T-helper 17 cell (primary cell): ENCODE results near the gene UNC13C. TPM values are rescaled to one million over a fixed set of nuclear protein-coding genes. Genes with fewer than 3 reads are reported as not detected.
A peak's percentile ranks its signal among the peaks of the same experiment; 100 is the strongest.

Experiments
- ATAC-seq: fragments of 150-1000 bp; cut with Tn5 transposase; 2 replicates; pipeline ENCODE4 v1.10.0; 2021; ENCODE audit warnings: mild to moderate bottlenecking, moderate library complexity
- DNase-seq, 3 donors: peaks; one replicate each; pipeline versions ENCODE4 v3.0.0 to v3.0.0-alpha.2; 2020 to 2021
- H3K9me3 ChIP-seq: one replicate; pipeline ENCODE4 v1.7.0; 2013; ENCODE audit warnings: low read length, mild to moderate bottlenecking; ENCODE audit not compliant: control insufficient read depth, poor library complexity, severe bottlenecking
- H3K27ac Mint-ChIP-seq: one replicate; pipeline ENCODE4 v1.8.0; 2022; ENCODE audit warnings: mild to moderate bottlenecking, moderate library complexity, mixed read lengths
- H3K27me3 Mint-ChIP-seq: one replicate; pipeline ENCODE4 v1.8.0; 2022; ENCODE audit warnings: mixed read lengths
- H3K36me3 Mint-ChIP-seq: one replicate; pipeline ENCODE4 v1.8.0; 2022; ENCODE audit warnings: low read depth, mixed read lengths
- H3K4me1 Mint-ChIP-seq: one replicate; pipeline ENCODE4 v1.8.0; 2022; ENCODE audit warnings: mild to moderate bottlenecking, mixed read lengths
- H3K4me3 Mint-ChIP-seq: one replicate; pipeline ENCODE4 v1.8.0; 2022; ENCODE audit warnings: mild to moderate bottlenecking, moderate library complexity, mixed read lengths
- total RNA-seq, 4 donors: library from RNA in 2 of 4; stranded (reverse) in 2 of 4; gene quantifications; one replicate each; pipeline ENCODE4 v1.2.3 and lab custom pipeline; 2022 to 2026

UNC13C gene
- total RNA-seq, 2 donors from 2014 or later = not detected

- H3K27me3 Mint-ChIP-seq = no peaks in the 10 kb centered on the region
- ATAC-seq = no peak
- H3K27ac Mint-ChIP-seq = no peak overlapping the region
- peaks cover 2% of the 10 kb centered on the region for H3K4me1 Mint-ChIP-seq
- no peaks in the 10 kb centered on the region for H3K36me3 Mint-ChIP-seq
- no peaks in the 10 kb centered on the region for H3K9me3 ChIP-seq
- DNase-seq = no peak
- no peak overlapping the region for H3K4me3 Mint-ChIP-seq
These were observed 528.8 kb downstream of the UNC13C start for GRCh38 chr15:54506977-54507524.

GRCh38 chr15:54514601-54515000, 536.4 kb downstream of the UNC13C start:
- Mint-ChIP-seq H3K4me3 (no peak overlapping the region), H3K36me3 (no peaks in the 10 kb centered on the region), H3K27ac (no peak overlapping the region), H3K27me3 (no peaks in the 10 kb centered on the region), H3K4me1 (peaks cover 13% of the 10 kb centered on the region)
- DNase-seq (no peak), ATAC-seq (no peak)
- H3K9me3 ChIP-seq = no peaks in the 10 kb centered on the region

- ATAC-seq = no peak
- H3K27ac Mint-ChIP-seq = no peak overlapping the region
- no peaks in the 10 kb centered on the region for H3K27me3 Mint-ChIP-seq
- no peaks in the 10 kb centered on the region for H3K36me3 Mint-ChIP-seq
- no peaks in the 10 kb centered on the region for H3K9me3 ChIP-seq
- no peak for DNase-seq
- H3K4me1 Mint-ChIP-seq = peaks cover 24% of the 10 kb centered on the region
- H3K4me3 Mint-ChIP-seq = no peak overlapping the region
These were observed 537.7 kb downstream of the UNC13C start for GRCh38 chr15:54515664-54516582.

- no peaks in the 10 kb centered on the region for H3K9me3 ChIP-seq
- Mint-ChIP-seq H3K27me3 (no peaks in the 10 kb centered on the region), H3K4me1 (peaks cover 32% of the 10 kb centered on the region), H3K36me3 (no peaks in the 10 kb centered on the region), H3K4me3 (no peak overlapping the region), H3K27ac (no peak overlapping the region)
- no peak for ATAC-seq
- DNase-seq = no peak
These were observed 539.1 kb downstream of the UNC13C start for GRCh38 chr15:54517366-54517765.

DNA sequence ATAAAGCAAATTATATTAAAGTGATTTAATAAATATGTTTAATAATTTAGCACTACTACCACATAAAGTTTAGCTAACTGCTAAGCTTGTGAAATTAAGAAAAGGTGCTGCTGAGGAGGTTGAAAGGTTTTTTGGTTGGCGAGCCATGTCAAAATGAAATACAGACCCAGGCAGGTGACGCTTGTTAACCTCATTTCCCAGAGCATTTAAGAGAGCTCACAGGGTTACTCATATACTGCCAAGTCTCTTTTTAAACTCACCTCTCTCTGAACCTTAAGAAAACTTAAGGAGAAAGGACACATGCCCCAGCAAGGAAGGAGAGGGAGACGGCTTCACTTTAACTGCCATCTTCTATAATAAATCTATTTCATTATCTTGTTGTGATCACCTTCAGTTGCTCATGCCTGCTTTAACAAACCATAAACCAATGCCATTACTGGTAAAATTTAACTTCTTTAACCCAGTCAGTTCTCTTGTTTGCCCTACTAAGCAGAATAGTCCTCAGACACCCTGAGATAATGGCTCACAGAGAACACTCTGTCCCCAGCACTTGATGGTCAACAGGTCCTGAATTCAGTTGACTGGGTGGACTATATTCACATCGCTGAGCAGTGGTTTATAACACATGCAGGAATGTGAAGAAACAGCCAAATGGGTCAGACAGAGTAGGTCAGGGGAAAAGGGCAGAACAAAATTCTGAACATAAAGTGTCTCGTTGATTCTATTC, 540.1 kb downstream of the UNC13C start:
- no peak for DNase-seq
- peak overlapping the region; percentile 88 for H3K27ac Mint-ChIP-seq
- no peaks in the 10 kb centered on the region for H3K36me3 Mint-ChIP-seq
- ATAC-seq = no peak
- H3K27me3 Mint-ChIP-seq = no peaks in the 10 kb centered on the region
- no peak overlapping the region for H3K4me3 Mint-ChIP-seq
- peaks cover 32% of the 10 kb centered on the region for H3K4me1 Mint-ChIP-seq
- H3K9me3 ChIP-seq = no peaks in the 10 kb centered on the region

GRCh38 chr15:54519577-54519976, 541.3 kb downstream of the UNC13C start:
- Mint-ChIP-seq H3K4me1 (peaks cover 32% of the 10 kb centered on the region), H3K4me3 (peak overlapping the region; percentile 47), H3K27ac (peak overlapping the region; percentile 88), H3K36me3 (no peaks in the 10 kb centered on the region), H3K27me3 (no peaks in the 10 kb centered on the region)
- DNase-seq = no peak
- no peaks in the 10 kb centered on the region for H3K9me3 ChIP-seq
- ATAC-seq = peak; percentile 90

DNA sequence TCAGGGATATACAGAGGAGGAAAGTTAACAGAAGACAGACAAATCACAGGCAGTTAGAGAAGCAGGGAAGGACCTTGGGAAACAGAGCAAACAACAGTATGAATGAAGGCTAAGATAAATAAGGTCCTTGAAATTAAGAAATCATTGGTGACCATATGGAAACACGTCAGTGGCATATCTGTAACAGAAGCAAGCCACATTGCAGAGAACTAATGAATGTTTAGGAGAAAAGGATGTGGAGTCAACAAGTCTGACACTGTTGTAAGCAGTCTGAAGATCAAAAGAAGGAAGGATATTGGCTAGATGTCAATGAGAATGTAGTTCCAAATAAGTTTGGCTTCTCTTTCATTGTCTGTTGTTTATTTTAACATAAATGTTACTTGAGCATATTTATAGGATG, 542.4 kb downstream of the UNC13C start:
- peak overlapping the region; percentile 88 for H3K27ac Mint-ChIP-seq

DNA sequence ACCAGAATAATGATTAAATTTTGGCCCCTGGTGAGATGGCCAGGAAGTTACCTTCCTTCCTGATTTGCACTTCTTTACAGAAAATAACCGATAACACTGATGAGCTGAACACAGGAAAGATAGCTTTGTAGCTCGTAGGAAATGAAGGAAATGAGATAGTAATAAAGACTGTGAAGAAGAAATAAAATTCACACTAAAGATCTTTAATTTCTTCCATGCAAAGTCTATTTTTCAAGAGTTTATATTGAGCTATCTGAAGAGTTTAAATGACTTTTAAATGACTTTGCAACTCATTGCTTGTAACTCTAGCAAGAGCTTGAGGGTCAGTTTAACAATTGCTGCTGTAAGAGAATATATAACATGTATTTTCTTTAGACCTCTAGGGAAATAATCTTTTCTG, 543.0 kb downstream of the UNC13C start:
- no peak for DNase-seq
- H3K27ac Mint-ChIP-seq = no peak overlapping the region
- peaks cover 32% of the 10 kb centered on the region for H3K4me1 Mint-ChIP-seq
- no peak overlapping the region for H3K4me3 Mint-ChIP-seq
- H3K36me3 Mint-ChIP-seq = no peaks in the 10 kb centered on the region
- H3K9me3 ChIP-seq = no peaks in the 10 kb centered on the region
- no peak for ATAC-seq
- no peaks in the 10 kb centered on the region for H3K27me3 Mint-ChIP-seq

More for the DNA sequence above, 542.4 kb downstream of the UNC13C start:
- no peaks in the 10 kb centered on the region for H3K36me3 Mint-ChIP-seq
- no peaks in the 10 kb centered on the region for H3K27me3 Mint-ChIP-seq
- DNase-seq = no peak
- H3K4me1 Mint-ChIP-seq = peaks cover 32% of the 10 kb centered on the region
- no peak for ATAC-seq
- H3K4me3 Mint-ChIP-seq = no peak overlapping the region
- H3K9me3 ChIP-seq = no peaks in the 10 kb centered on the region

DNA sequence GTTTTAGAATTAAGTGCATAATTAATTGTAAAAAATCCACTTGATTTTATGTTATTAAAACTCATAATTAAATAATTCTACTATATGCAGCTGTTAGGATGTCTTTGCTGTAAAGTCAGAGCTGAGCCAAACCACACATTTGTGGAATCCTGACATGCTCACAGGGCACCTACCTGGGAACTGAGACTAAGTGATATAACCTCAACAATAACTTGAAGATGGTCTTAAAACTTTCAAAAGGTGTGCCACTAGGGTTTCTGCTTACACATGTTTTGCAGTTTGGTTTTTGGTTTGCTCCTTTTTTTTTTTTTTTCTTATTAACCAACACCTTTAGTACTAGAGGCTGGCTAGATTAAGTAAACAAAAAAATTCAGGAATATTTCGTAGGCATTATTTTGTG, 549.8 kb downstream of the UNC13C start:
- ATAC-seq = no peak
- H3K4me1 Mint-ChIP-seq = peaks cover 2% of the 10 kb centered on the region
- H3K4me3 Mint-ChIP-seq = no peak overlapping the region
- H3K9me3 ChIP-seq = no peaks in the 10 kb centered on the region
- H3K36me3 Mint-ChIP-seq = no peaks in the 10 kb centered on the region
- no peak for DNase-seq
- peaks cover 7% of the 10 kb centered on the region for H3K27me3 Mint-ChIP-seq
- H3K27ac Mint-ChIP-seq = no peak overlapping the region

- Mint-ChIP-seq H3K27ac (no peak overlapping the region), H3K4me1 (no peaks in the 10 kb centered on the region), H3K4me3 (no peak overlapping the region), H3K36me3 (no peaks in the 10 kb centered on the region), H3K27me3 (no peaks in the 10 kb centered on the region)
- DNase-seq = no peak
- no peak for ATAC-seq
- H3K9me3 ChIP-seq = no peaks in the 10 kb centered on the region
These were observed 562.5 kb downstream of the UNC13C start for GRCh38 chr15:54540721-54541120.

GRCh38 chr15:54547491-54547890, 569.2 kb downstream of the UNC13C start:
- no peaks in the 10 kb centered on the region for H3K27me3 Mint-ChIP-seq
- no peaks in the 10 kb centered on the region for H3K9me3 ChIP-seq
- ATAC-seq = no peak
- DNase-seq = no peak
- no peaks in the 10 kb centered on the region for H3K4me1 Mint-ChIP-seq
- H3K4me3 Mint-ChIP-seq = no peak overlapping the region
- H3K36me3 Mint-ChIP-seq = no peaks in the 10 kb centered on the region
- no peak overlapping the region for H3K27ac Mint-ChIP-seq

- DNase-seq (no peak), ATAC-seq (no peak)
- no peaks in the 10 kb centered on the region for H3K36me3 Mint-ChIP-seq
- no peaks in the 10 kb centered on the region for H3K4me1 Mint-ChIP-seq
- H3K9me3 ChIP-seq = no peaks in the 10 kb centered on the region
- no peak overlapping the region for H3K27ac Mint-ChIP-seq
- H3K4me3 Mint-ChIP-seq = no peak overlapping the region
- no peaks in the 10 kb centered on the region for H3K27me3 Mint-ChIP-seq
These were observed 572.7 kb downstream of the UNC13C start for GRCh38 chr15:54550954-54551353.

- Mint-ChIP-seq H3K36me3 (no peaks in the 10 kb centered on the region), H3K4me3 (no peak overlapping the region), H3K27ac (no peak overlapping the region), H3K4me1 (no peaks in the 10 kb centered on the region), H3K27me3 (no peaks in the 10 kb centered on the region)
- H3K9me3 ChIP-seq = no peaks in the 10 kb centered on the region
- DNase-seq = no peak
- ATAC-seq = no peak
These were observed 578.0 kb downstream of the UNC13C start for GRCh38 chr15:54556231-54556630.
